Natural killer cell (primary cell): ENCODE results near the gene PSME4. TPM values are rescaled to one million over a fixed set of nuclear protein-coding genes. Genes with fewer than 3 reads are reported as not detected.

Experiments
- ATAC-seq, 3 donors: fragments of 150-1000 bp in 2 of 3; fragments of 200-7000 bp in 1 of 3; cut with Tn5 transposase; 1 replicate in 1 of 3; 2 replicates in 2 of 3; pipeline ENCODE4 v1.10.0; 2021; ENCODE audit warnings: mild to moderate bottlenecking in 2 of 3, moderate library complexity in 2 of 3
- DNase-seq, 2 donors: peaks; one replicate each; pipeline versions ENCODE4 v3.0.0 to v3.0.0-alpha.2; 2013 to 2021; ENCODE audit warnings: mixed read lengths in 1 of 2
- H3K27ac ChIP-seq: one replicate; pipeline ENCODE4 v1.5.1; 2013; ENCODE audit warnings: mild to moderate bottlenecking, low read length
- H3K27me3 ChIP-seq: one replicate; pipeline ENCODE4 v1.6.1; 2013; ENCODE audit warnings: low read length; ENCODE audit not compliant: control insufficient read depth, insufficient read depth
- H3K36me3 ChIP-seq: one replicate; pipeline ENCODE4 v1.6.1; 2013; ENCODE audit warnings: low read length; ENCODE audit not compliant: control insufficient read depth, insufficient read depth
- H3K4me1 ChIP-seq: one replicate; pipeline ENCODE4 v1.6.1; 2013; ENCODE audit warnings: low read length; ENCODE audit not compliant: control insufficient read depth, insufficient read depth
- H3K4me3 ChIP-seq: one replicate; pipeline ENCODE4 v1.5.1; 2013; ENCODE audit warnings: low read length
- H3K9me3 ChIP-seq: one replicate; pipeline ENCODE4 v1.6.1; 2013; ENCODE audit warnings: low read length; ENCODE audit not compliant: control insufficient read depth, insufficient read depth
- H3K27ac Mint-ChIP-seq, 2 donors: one replicate each; pipeline ENCODE4 v1.8.0; 2022; ENCODE audit warnings: mild to moderate bottlenecking in 2 of 2, mixed read lengths in 2 of 2, moderate library complexity in 1 of 2
- H3K27me3 Mint-ChIP-seq, 2 donors: one replicate each; pipeline ENCODE4 v1.8.0; 2022; ENCODE audit warnings: low read depth in 2 of 2, mixed read lengths in 2 of 2
- H3K36me3 Mint-ChIP-seq: one replicate; pipeline ENCODE4 v1.8.0; 2022; ENCODE audit warnings: mixed read lengths
- H3K4me1 Mint-ChIP-seq, 2 donors: one replicate each; pipeline ENCODE4 v1.8.0; 2022; ENCODE audit warnings: mixed read lengths in 2 of 2
- H3K4me3 Mint-ChIP-seq: one replicate; pipeline ENCODE4 v1.8.0; 2022; ENCODE audit warnings: mild to moderate bottlenecking, moderate library complexity, mixed read lengths
- H3K9me3 Mint-ChIP-seq, 2 donors: one replicate each; pipeline ENCODE4 v1.8.0; 2022; ENCODE audit warnings: mixed read lengths in 2 of 2
- WGBS: methylation state at CpG from one replicate; pipeline ENCODE4 v1.1.7; 2013; ENCODE audit warnings: missing lambda C conversion rate; ENCODE audit not compliant: insufficient coverage; 5-methylcytosine and 5-hydroxymethylcytosine counted together
- intact Hi-C: fragments of 100-400 bp; cut with micrococcal nuclease; formaldehyde crosslinking; loops from one replicate; pipeline ENCODE4 v1.14.2; 2022
- total RNA-seq, 4 donors: library from RNA; stranded (reverse); fragments of 120-200 nt in 1 of 4; gene quantifications; one replicate each; pipeline versions ENCODE4 v1.2.3 to v1.2.4, GENCODE V29; 2013 to 2022
- TF ChIP-seq, protein P1 (sequence below): fragments of 200-600 bp; IDR thresholded peaks from one replicate; pipeline ENCODE4 v1.8.0; 2022; ENCODE audit warnings: antibody characterized with exemption

Gene PSME4
- total RNA-seq, 3 donors from 2014 or later (not counting 1 experiment from before 2014, with no cell fraction given), result 140 to 149 (median 141) TPM

DNA sequence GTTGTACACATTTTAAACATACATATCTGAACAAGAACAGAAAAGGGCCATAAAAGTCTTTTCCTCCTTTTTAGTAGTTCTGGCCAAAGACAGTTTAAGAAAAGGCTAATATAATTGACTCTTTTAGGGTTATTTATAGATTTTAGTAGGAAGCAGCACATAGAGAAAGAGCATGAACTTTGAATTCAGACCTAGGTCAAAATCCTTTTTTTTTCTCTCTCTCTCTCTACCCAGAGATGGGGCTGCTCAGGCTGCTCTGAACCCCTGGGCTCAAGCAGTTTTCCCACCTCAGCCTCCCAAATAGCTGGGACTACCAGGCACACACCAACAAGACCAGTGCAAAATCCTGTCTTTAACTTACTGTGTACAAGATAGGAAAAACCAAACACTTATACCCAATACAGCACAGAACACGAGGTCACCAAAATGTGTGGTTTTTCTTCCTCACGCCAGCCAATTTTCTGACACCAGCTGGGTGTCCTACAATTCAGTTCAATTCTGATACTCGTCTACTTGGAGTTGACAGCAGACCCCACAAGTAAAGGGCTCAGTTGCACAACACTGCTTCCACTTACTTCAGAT, 151.8 kb downstream of the PSME4 start:
- Histone ChIP-seq H3K36me3 (peaks cover 47% of the 10 kb centered on the region), H3K4me1 (no peaks in the 10 kb centered on the region), H3K4me3 (no peak overlapping the region), H3K27ac (no peak overlapping the region), H3K27me3 (no peaks in the 10 kb centered on the region), H3K9me3 (no peaks in the 10 kb centered on the region)
- Mint-ChIP-seq H3K4me3 (no peak overlapping the region), H3K36me3 (peaks cover 8% of the 10 kb centered on the region), H3K9me3 (no peaks in the 10 kb centered on the region), H3K4me1 (no peaks in the 10 kb centered on the region), H3K27ac (no peak overlapping the region), H3K27me3 (no peaks in the 10 kb centered on the region)
- TF ChIP-seq, protein P1, sequence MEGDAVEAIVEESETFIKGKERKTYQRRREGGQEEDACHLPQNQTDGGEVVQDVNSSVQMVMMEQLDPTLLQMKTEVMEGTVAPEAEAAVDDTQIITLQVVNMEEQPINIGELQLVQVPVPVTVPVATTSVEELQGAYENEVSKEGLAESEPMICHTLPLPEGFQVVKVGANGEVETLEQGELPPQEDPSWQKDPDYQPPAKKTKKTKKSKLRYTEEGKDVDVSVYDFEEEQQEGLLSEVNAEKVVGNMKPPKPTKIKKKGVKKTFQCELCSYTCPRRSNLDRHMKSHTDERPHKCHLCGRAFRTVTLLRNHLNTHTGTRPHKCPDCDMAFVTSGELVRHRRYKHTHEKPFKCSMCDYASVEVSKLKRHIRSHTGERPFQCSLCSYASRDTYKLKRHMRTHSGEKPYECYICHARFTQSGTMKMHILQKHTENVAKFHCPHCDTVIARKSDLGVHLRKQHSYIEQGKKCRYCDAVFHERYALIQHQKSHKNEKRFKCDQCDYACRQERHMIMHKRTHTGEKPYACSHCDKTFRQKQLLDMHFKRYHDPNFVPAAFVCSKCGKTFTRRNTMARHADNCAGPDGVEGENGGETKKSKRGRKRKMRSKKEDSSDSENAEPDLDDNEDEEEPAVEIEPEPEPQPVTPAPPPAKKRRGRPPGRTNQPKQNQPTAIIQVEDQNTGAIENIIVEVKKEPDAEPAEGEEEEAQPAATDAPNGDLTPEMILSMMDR, result no peak
- intact Hi-C loops, result no loop called here
- WGBS, result 93% methylated on average over 3 of the region's 3 CpGs
- no peak for ATAC-seq
- DNase-seq, result no peak

Other genes starting within 250 kb of the PSME4 start
- 1 to 10 TPM in 2 of 3 donors, under 1 TPM in 1; 0.83 to 1.5 (median 1.4) TPM for gene CHAC2, start 203.2 kb downstream of the PSME4 start, total RNA-seq
- 10 to 100 TPM; 27.9 to 37.0 (median 29.6) TPM for gene ASB3, start 184.0 kb downstream of the PSME4 start, total RNA-seq
- 10 to 100 TPM; 19.7 to 27.1 (median 21.7) TPM for gene ERLEC1, start 183.9 kb downstream of the PSME4 start, total RNA-seq
- gene GPR75, start 111.0 kb downstream of the PSME4 start, total RNA-seq, result 1 to 10 TPM; 3.8 to 4.9 (median 4.1) TPM
- gene ACYP2, start 144.6 kb upstream of the PSME4 start, total RNA-seq, result 10 to 100 TPM; 14.3 to 18.1 (median 16.7) TPM